Osteocyte (in vitro differentiated cells): ENCODE measurements around the gene GABRB1. TPM values are rescaled to one million over a fixed set of nuclear protein-coding genes. Genes with fewer than 3 reads are reported as not detected.

ENCODE experiments used
- DNase-seq: peaks from one replicate; pipeline ENCODE4 v3.0.0; 2021; ENCODE audit warnings: mixed read lengths; ENCODE audit not compliant: unreplicated experiment; ENCODE audit errors: extremely low spot score
- H3K27ac Mint-ChIP-seq: one replicate; pipeline ENCODE4 v1.8.0; 2021; ENCODE audit warnings: mild to moderate bottlenecking, mixed read lengths; ENCODE audit not compliant: unreplicated experiment
- H3K27me3 Mint-ChIP-seq: one replicate; pipeline ENCODE4 v1.8.0; 2021; ENCODE audit warnings: mixed read lengths; ENCODE audit not compliant: unreplicated experiment
- H3K36me3 Mint-ChIP-seq: one replicate; pipeline ENCODE4 v1.8.0; 2021; ENCODE audit warnings: mixed read lengths; ENCODE audit not compliant: unreplicated experiment
- H3K4me1 Mint-ChIP-seq: one replicate; pipeline ENCODE4 v1.8.0; 2021; ENCODE audit warnings: mixed read lengths; ENCODE audit not compliant: unreplicated experiment
- H3K4me3 Mint-ChIP-seq: one replicate; pipeline ENCODE4 v1.8.0; 2021; ENCODE audit warnings: mild to moderate bottlenecking, moderate library complexity, mixed read lengths; ENCODE audit not compliant: unreplicated experiment
- H3K9me3 Mint-ChIP-seq: one replicate; pipeline ENCODE4 v1.8.0; 2021; ENCODE audit warnings: mixed read lengths; ENCODE audit not compliant: unreplicated experiment
- total RNA-seq: library from RNA; stranded (reverse); gene quantifications from 2 replicates; pipeline ENCODE4 v1.2.1, GENCODE V29; 2021
- TF ChIP-seq, protein P1 (sequence below): fragments of 200-600 bp; sonication (generic); IDR thresholded peaks from 2 replicates; pipeline ENCODE4 v1.5.0; 2021; ENCODE audit warnings: antibody characterized with exemption, mild to moderate bottlenecking, moderate library complexity

The GABRB1 gene
- total RNA-seq, 1 donor from 2014 or later = not detected

DNA sequence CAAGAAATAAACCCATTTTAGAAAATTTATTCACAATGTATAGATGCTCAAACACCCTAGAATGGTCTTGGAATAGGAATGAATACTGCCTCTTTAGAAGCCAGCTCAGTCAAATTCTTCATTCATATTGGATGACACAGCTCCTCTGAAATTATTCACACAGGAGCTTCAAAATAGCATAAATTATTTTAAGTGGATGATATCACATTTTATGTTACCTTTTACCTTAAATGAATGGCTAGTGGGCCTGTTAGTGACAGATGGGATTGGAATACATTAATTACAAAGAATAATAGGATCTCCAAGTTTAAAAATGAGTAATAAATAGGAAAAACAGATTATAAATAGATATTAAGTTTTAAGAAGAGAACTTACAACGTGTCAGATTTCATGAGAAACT, 184.4 kb downstream of the GABRB1 start:
- Mint-ChIP-seq H3K9me3 (no peaks in the 10 kb centered on the region), H3K36me3 (no peaks in the 10 kb centered on the region), H3K4me3 (no peak overlapping the region), H3K27me3 (no peaks in the 10 kb centered on the region), H3K4me1 (peaks cover 26% of the 10 kb centered on the region), H3K27ac (no peak overlapping the region)
- TF ChIP-seq, protein P1, sequence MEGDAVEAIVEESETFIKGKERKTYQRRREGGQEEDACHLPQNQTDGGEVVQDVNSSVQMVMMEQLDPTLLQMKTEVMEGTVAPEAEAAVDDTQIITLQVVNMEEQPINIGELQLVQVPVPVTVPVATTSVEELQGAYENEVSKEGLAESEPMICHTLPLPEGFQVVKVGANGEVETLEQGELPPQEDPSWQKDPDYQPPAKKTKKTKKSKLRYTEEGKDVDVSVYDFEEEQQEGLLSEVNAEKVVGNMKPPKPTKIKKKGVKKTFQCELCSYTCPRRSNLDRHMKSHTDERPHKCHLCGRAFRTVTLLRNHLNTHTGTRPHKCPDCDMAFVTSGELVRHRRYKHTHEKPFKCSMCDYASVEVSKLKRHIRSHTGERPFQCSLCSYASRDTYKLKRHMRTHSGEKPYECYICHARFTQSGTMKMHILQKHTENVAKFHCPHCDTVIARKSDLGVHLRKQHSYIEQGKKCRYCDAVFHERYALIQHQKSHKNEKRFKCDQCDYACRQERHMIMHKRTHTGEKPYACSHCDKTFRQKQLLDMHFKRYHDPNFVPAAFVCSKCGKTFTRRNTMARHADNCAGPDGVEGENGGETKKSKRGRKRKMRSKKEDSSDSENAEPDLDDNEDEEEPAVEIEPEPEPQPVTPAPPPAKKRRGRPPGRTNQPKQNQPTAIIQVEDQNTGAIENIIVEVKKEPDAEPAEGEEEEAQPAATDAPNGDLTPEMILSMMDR = no peak
- no peak for DNase-seq

GRCh38 chr4:47217291-47217690, 185.9 kb downstream of the GABRB1 start:
- Mint-ChIP-seq H3K4me1 (peaks cover 24% of the 10 kb centered on the region), H3K9me3 (no peaks in the 10 kb centered on the region), H3K27me3 (no peaks in the 10 kb centered on the region), H3K27ac (no peak overlapping the region), H3K36me3 (no peaks in the 10 kb centered on the region), H3K4me3 (no peak overlapping the region)
- DNase-seq = no peak
- TF ChIP-seq, protein P1 = no peak

GRCh38 chr4:47217884-47218283, 186.5 kb downstream of the GABRB1 start:
- peaks cover 30% of the 10 kb centered on the region for H3K4me1 Mint-ChIP-seq

GRCh38 chr4:47218631-47219030, 187.3 kb downstream of the GABRB1 start:
- TF ChIP-seq, protein P1 = no peak
- H3K27ac Mint-ChIP-seq = no peak overlapping the region
- H3K9me3 Mint-ChIP-seq = no peaks in the 10 kb centered on the region
- no peaks in the 10 kb centered on the region for H3K36me3 Mint-ChIP-seq
- H3K4me3 Mint-ChIP-seq = no peak overlapping the region
- DNase-seq = no peak
- H3K4me1 Mint-ChIP-seq = peaks cover 29% of the 10 kb centered on the region
- no peaks in the 10 kb centered on the region for H3K27me3 Mint-ChIP-seq

More at GRCh38 chr4:47217884-47218283, 186.5 kb downstream of the GABRB1 start:
- Mint-ChIP-seq H3K27ac (no peak overlapping the region), H3K9me3 (no peaks in the 10 kb centered on the region), H3K36me3 (no peaks in the 10 kb centered on the region), H3K27me3 (no peaks in the 10 kb centered on the region), H3K4me3 (no peak overlapping the region)
- TF ChIP-seq, protein P1 = no peak
- DNase-seq = no peak

GRCh38 chr4:47219586-47219985, 188.2 kb downstream of the GABRB1 start:
- Mint-ChIP-seq H3K4me3 (no peak overlapping the region), H3K36me3 (no peaks in the 10 kb centered on the region), H3K4me1 (peaks cover 21% of the 10 kb centered on the region), H3K27me3 (no peaks in the 10 kb centered on the region), H3K9me3 (no peaks in the 10 kb centered on the region), H3K27ac (no peak overlapping the region)
- TF ChIP-seq, protein P1 = no peak
- no peak for DNase-seq
